SW480 (cell line): ENCODE measurements around the gene SF3A1.

Experiments
- DNase-seq: peaks from one replicate; pipeline ENCODE4 v3.0.0-alpha.2; 2016; ENCODE audit warnings: low spot score

Gene SF3A1

GRCh38 chr22:30288419-30289140, 68.1 kb downstream of the SF3A1 start:
- no peak for DNase-seq

- DNase-seq: peak; percentile 70
These were observed 68.9 kb downstream of the SF3A1 start for GRCh38 chr22:30287648-30288418.

GRCh38 chr22:30286813-30287647, 69.7 kb downstream of the SF3A1 start:
- DNase-seq: no peak

GRCh38 chr22:30286331-30286730, 70.4 kb downstream of the SF3A1 start:
- no peak for DNase-seq

GRCh38 chr22:30285846-30286200, 70.9 kb downstream of the SF3A1 start:
- no peak for DNase-seq

GRCh38 chr22:30285176-30285845, 71.4 kb downstream of the SF3A1 start:
- DNase-seq: no peak

GRCh38 chr22:30284666-30285065, 72.0 kb downstream of the SF3A1 start:
- no peak for DNase-seq

GRCh38 chr22:30284172-30284571, 72.5 kb downstream of the SF3A1 start:
- DNase-seq: no peak

GRCh38 chr22:30283342-30283741, 73.4 kb downstream of the SF3A1 start:
- DNase-seq: no peak

GRCh38 chr22:30282616-30283046, 74.1 kb downstream of the SF3A1 start:
- no peak for DNase-seq
